Measurements from ENCODE around the gene GLRA3.
"Not testable (repeated sequence)": the region's sequence is repeated elsewhere in the genome, so short reads cannot be mapped to it uniquely, and the experiment has no call there.

GLRA3 gene

DNA sequence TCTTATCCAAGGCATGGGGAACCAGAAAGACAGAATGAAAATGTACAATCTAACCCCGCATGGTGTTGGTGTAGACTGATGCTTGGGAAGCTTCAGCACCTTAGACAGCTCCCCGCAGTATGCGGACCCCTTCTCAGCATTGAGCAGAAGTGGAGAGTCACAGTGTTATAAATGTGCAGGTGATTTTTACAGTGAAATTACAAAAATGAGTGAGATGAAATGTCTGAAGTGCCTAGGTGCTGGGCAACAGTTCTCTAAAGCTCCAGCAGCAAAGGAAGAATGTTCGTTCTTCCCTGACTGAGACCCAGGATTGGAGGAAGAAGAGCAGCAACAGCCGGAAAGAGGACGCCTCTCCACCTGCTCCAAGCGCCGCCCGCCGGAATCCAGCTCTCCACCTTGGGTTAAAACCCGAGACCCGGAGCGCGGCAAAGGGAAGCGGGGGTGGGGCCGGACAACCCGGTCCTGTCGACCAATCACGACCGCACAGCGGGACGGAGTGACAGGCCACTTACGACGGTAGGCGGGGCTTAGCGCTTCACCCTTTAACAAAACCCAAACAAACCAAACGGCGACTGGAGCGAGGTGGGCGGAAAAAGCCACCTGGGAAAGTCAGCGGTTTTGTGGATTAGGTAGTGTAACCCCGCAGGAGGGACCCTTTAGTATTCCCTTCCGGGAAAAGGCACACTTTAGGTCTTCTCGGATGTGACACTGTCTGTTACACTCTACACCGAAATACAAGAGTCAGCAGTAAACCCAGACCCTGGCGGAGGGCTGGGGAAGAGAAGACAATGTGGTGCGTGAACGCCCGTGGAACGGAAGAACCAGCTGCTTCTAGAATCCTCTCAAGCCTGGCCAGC, at the start of gene GLRA3:
GLRA3 (minus strand) TSS at position 403 of the 857 bp plus-strand sequence. CDS start 436 bp downstream, outside the sequence.
- peak; percentile 59 for DNase-seq (ENCODE audit: low read depth)

DNA sequence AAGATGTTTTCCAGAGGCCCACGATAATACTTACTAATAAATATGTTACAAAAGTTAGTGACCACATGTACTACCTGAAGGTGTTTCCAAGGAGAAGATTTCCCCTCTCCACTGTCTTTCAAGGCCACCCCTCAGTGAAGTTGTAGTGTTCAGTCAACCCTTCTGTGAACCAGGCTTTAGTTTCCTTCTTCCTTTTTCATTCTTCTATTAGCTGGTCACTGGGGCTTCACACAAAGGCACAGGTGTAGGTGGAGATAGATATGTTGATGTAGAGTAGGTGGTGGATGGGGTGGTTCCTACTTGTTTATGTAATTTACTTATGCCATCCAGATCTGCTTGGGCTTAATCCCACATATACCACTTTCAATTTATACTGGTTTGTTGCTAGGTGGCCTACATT, 45.9 kb upstream of the GLRA3 start:
- no peak for DNase-seq (ENCODE audit: low read depth)

DNA sequence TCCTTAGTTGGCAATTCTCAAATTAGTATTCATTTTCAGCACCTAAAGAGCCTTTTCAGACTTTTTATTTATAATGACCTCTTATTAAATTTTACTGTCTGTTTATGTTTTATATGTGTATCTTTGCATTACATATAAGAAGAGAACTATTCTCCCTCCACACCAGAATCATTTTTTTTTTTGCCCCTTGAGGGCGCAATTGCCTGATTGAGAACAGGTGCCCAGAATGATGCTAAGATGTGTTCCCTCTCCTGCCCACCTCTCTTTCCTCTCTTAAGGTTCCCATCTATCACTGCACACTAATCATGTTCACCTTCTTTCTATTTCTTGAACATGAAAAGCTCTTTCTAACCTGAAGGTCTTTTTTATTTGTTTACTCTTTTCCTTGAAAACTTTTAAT, 44.9 kb upstream of the GLRA3 start:
- DNase-seq (ENCODE audit: low read depth) = peak; percentile 49

DNA sequence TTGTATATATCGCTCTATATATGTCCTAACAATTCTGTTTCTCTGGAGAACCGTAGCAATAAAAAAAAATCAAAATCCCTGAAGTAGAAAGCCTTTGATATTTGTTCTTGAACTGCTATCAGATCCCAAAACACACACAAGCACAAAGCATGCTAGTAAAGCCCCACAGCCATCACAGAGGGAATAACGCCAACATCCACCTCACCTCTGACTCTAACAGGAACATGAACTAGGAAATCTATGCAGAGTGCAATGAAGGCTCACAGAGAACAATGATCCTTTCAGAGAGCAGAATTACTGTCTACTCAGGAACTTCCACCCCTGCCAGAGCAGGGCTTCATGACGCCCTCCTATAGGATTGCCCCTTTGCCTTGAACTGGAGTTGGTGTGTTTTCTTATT, 44.1 kb upstream of the GLRA3 start:
- DNase-seq (ENCODE audit: low read depth) = not testable (repeated sequence)

DNA sequence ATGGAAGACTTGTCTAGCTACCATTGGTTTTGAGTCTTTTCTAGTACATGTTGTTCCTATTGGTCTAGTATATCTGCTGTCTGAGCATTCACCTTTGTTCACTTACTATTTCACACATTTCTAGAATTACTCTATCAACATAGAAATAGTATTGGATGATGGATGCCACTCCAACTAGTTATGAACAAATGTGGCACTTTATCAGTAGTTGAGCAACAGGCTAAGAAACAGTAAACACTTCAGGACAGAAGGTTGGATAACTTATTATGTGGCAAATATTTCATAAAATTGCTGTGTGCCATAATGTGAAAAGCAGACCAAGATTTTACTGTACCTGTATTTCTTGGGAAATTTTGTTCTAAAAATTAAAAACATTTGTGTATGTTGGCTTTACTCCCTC, 42.4 kb upstream of the GLRA3 start:
- DNase-seq (ENCODE audit: low read depth) = no peak

DNA sequence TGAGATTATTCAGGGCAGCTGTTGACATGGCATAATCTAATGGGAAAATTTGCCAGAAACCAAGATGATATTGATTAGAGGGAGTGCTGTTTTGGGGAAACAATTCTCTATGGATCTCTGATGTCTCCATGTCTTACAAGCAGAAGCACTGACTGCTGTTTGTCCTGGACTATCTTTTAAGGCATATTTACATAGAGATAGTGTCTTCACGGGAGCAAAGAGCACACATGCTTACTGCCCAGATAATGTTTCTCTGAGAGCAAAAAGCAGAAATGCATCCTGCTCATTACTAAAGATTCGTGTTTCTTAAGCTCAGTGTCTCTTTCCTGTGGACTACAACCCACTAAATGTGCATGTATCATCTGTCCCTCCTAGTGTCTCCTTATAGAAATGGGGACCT, 41.3 kb upstream of the GLRA3 start:
- no peak for DNase-seq (ENCODE audit: low read depth)

DNA sequence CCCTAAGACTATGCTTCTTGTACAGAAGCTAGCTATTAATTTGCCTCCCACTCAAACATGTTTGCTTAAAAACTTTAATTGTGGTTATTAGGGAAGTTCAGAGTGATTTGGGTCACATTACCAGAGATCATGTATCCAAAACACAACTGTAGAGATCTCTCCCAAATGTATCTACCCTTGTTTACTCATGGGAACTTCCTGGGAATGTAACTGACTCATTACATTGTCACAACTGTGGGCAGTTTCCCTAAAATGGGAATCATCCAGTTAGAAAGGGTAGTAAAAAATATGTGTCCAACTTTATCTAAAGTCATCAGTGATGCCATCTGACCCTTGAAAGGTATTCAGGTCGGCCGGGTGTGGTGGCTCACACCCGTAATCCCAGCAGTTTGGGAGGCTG, 40.3 kb upstream of the GLRA3 start:
- DNase-seq (ENCODE audit: low read depth) = no peak

DNA sequence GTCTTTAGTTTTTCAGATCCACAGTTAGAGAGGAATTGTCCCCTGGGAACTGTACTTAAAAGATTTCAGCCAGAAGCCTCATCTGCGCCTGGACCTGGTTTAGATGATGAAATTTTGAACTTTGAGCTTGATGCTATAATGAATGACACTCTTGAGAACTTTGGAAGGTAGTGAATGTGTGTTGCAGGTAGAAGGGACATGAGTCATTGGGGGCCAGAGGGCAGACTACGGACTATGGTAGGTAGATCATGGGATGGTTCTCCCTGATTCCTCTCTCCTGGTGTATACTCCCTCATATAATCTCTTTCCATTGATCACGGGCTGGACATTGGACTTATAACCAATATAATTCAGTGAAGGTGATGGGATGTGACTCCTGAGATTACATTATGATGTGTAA, 38.9 kb upstream of the GLRA3 start:
- DNase-seq (ENCODE audit: low read depth) = no peak

DNA sequence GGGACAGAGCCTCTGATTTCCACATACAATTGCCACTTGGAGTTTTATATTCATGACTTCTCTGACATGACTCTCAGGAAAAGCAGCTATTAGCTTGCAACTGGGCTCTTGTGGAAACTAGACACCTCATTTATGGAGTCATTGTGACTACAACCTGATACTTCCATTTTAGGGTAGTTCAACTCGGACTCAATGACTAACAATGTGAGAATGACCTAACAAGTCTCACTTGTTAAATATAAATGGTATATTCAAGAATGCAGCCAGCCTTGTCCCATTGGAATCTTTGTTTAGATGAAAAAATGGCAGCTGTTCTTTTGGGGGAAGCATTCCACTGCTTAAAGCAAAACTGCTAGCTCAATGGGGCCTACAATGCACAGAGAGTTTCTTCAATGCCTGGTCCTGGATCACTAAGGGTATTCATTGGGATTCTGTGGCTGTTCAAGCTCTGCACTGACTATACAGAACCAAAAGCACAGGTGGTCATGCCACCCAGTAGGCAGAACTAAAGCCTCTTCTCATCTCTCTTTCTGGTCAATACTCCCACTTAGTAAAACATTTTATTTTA, 36.5 kb upstream of the GLRA3 start:
- peak; percentile 12 for DNase-seq (ENCODE audit: low read depth)

DNA sequence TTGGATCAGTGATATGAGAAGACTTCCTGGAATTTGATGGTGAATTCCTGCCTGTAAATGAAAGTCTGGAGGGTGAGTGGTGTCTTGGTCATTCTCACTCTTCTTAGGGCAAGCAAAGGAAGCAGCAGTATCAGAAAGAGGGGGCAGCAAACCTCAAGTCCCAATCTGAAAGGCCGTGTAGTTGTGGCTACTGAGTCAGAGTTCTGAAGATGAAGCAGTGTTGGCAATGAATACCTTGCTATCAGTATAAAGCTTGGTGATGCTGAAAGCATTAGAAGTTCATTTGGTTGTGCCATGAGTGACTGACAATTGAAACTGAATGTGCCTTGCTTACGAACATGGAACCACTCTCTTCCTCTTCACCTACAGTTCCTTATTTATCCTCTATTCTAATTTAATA, 35.0 kb upstream of the GLRA3 start:
- DNase-seq (ENCODE audit: low read depth) = no peak

DNA sequence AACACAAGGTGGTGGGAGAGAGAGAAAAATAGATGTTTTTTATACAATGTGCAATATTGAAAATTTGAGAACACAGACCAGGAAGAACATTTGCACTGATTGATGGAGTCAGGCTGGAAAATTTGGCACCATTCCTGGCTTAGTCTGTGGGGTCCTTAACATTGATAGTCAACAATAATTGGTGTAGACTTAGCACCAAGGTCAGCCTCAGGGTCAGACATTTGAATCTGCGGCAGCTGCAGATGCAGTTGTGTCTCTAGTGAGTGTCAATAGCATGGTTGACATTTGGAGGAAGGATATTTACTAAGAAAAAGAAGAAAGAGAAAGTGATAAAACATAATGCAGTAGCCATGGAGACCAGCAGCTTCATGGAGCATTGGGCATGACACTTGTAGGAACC, 31.5 kb upstream of the GLRA3 start:
- no peak for DNase-seq (ENCODE audit: low read depth)

DNA sequence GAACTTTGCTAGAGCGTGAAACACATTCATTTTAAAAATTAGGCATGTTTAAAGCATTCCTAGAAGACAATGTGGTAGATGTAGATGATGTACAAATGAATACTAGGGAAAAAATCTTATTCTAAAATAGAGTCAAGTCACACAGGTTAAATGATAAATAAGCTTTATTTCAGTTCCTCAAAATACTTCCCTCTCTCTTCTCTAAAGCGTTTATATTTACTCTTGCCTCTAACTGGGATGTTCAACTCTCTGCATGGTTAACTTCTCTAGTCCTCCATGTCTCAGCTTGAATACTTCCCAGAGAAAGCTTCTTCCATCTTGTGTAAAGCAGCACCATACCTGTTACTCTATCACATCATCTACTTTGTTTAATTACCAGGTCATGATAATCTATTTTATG, 30.9 kb upstream of the GLRA3 start:
- DNase-seq (ENCODE audit: low read depth) = no peak

DNA sequence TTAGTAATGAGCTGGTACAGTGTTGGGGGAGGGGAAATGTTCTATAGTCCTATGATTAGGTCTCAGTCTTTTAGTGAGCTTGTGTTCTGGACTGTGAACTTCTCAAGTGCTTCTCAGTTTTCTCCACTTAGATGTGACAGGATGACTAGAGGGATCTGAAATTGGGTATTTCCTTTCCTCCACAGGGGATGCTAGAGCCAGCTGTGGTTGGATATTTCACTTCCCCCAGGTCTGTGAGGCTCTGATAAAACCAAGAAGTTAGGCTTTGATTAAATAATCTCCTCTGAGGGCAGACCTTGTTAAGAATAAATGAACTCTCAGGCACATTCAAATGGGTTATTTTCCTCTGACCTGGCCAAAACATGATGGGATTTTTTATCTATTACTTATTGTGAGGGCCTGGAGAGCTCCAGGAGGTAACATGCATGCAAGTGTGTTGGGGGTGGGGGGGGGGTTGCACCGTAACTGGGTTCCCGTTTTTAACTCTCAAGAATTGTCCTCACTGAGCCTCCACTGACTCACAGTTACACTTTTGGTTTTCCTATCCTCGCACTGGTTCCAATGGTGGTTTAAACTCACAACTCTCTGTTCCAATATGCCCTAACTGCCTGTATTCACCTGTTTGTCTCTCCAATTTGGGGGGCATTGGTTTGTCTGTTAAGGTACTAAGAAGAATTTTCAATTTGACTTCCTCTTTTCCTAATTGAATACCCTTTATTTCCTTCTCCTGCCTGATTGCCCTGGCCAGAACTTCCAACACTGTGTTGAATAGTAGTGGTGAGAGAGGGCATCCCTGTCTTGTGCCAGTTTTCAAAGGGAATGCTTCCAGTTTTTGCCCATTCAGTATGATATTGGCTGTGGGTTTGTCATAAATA, 28.1 kb upstream of the GLRA3 start:
- no peak for DNase-seq (ENCODE audit: low read depth)

DNA sequence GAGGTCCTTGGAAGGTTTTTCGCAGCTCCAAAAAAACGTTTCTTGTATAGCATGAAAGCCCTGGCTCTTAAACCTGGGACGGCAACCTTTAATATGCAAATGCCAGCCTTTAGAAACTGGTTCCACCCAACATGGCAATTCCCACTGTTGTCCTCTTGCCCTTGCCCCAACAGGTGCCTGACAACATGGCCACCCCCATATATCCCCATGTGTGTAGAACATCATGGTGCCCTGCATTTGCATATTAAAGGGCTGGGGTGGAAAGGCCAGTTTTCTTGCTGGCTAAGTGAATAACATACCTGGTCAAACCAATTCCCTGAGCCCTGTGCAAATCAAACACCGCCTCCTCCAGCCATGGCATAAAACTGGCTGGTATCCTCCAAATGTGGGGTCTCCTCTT, 26.0 kb upstream of the GLRA3 start:
- no peak for DNase-seq (ENCODE audit: low read depth)

DNA sequence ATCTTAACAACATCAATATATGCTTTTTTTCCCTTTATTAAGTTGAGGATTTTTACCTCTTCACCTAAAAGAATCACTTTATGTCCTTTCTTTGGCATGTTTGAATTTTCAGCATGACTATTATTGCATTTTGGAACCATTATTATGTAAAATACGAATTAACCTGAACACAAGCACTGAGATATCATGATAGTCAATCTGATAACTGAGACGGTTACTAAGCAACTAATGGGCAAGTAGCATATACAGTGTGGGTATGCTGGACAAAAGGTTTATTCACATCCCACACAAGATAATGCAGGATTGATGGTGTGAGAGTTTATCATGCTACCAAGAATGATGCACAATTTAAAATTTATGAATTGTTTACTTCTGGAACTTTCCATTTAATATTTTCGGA, 24.6 kb upstream of the GLRA3 start:
- no peak for DNase-seq (ENCODE audit: low read depth)

DNA sequence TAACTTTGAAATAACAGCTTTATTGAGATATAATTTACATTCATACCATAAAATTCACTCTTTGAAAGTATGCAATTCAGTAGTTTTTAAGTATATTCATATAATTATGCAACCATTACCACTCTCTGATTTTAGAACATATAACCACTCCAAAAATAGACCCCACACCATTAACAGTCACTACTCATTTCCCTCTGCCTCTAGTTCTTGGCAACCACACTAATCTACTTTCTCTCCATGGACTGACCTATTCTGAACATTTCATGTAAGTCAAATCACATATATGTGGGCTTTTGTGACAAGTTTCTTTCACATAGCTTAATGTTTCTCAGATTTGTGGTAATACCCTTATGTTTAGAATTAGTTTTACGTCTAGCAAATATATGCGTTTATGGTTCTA, 19.5 kb upstream of the GLRA3 start:
- no peak for DNase-seq (ENCODE audit: low read depth)

DNA sequence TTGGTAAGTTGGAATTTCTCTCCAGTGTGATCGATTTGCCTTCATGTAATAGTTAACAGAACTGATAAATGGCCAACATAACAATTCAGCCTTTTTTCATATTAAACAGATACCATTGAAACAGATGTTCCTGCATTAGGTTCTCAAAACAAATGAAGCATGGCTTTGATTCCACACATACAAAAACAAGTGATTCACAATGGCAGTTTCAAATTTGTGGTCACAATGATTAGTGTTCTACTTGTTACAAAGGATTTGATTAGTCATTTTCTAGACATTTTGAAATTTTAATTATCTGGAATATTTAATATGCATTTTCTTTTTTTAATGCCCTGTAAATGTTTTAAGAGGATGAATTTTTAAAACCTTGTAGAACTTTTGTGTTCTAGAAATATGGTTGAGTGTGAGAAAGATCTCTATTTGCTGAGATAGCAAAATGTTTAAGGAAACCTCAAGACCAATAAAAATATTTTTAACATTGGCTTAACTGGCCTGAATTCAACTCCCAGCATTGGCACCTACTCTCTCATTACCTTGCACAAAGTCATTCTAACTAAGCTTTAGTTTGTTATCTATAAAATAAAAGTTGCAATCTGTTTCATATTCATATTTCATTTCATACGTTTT, 18.9 kb upstream of the GLRA3 start:
- DNase-seq (ENCODE audit: low read depth) = no peak

DNA sequence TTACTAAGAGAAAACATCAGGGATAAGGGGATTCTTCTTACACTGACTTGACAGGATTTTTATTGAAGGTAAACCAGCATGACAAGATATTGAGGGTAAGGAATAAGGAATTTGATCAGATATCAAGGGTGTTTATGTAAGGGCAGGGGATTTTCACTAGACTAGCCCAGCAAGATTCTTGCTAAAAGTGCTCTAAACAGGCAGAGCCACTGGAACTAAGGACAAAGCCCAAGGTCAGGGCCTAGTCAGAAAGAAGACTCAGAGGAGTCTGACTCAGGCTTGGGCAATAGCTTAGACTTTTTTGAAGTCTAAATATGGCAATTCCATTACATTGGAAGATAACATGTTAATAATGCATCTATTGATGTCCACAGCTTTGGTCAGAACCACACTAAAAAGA, 6.5 kb upstream of the GLRA3 start:
- peak; percentile 58 for DNase-seq (ENCODE audit: low read depth)

DNA sequence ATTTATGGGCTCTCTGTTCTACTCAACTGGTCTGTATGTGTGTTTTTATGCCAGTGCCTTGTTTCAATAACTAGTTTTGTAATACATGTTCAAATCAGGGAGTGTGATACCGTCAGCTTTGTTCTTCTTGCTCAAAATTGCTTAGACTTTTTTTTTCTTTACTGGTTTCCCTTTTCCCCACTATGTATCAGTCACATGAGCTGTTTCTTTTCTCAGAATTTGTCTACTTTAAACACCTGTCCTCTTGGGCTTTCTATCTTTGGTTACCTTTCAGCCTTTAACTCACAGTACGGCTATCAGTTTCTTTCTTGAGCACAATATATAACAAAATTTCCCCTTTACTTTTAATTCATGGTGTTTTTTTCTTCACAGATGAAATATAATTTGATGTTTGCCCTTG, 5.4 kb upstream of the GLRA3 start:
- no peak for DNase-seq (ENCODE audit: low read depth)

DNA sequence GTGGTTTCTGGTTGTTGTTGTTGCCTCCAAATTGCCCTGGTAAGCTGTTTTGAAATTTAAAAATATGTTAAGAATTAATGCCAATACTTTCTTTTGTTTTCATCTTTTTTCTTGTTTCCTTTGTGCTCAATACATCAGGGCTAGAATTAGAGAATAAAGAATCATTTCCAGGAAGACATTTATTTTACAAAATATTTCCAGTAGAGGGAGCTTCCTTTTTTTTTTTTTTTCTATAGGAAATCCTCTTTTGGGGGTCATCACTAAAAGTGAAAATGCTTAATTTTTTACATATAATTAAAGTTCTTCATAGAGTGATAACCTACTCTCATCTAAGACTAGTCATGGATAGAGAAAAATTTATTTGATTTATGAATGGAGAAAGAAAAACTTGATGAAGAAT, 2.4 kb downstream of the GLRA3 start:
- DNase-seq (ENCODE audit: low read depth) = no peak

DNA sequence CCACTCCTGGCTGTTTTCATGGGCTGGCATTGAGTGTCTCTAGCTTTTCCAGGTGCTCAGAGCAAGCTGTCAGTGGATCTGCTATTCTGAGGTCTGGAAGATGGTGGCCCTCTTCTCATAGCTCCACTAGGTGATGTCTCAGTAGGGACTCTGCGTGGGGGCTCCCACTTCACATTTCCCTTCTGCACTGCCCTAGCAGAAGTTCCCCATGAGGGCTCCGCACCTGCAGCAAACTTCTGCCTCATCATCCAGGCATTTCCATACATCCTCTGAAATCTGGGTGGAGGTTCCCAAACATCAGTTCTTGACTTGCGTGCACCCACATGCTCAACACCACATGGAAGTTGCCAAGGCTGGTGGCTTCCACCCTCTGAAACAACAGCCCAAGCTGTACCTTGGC, 13.8 kb downstream of the GLRA3 start:
- no peak for DNase-seq (ENCODE audit: low read depth)

DNA sequence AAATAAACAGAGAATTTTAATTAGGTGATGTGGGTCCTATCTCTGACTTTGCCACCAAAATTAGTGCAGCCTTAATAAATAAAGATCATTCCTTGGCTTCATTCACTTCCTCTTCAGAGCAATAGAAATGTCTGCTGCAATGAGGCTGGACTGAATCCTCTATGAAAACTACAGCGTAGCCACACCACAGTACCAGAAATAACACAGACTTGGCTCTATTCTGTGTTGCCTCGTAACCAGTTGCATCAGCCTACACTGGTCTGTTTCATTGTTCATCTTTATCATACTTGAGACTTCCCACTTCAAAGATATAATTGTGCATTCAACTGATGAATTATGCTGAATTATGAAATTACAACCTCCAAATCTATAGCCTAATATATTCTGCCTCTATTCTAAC, 15.8 kb downstream of the GLRA3 start:
- no peak for DNase-seq (ENCODE audit: low read depth)

DNA sequence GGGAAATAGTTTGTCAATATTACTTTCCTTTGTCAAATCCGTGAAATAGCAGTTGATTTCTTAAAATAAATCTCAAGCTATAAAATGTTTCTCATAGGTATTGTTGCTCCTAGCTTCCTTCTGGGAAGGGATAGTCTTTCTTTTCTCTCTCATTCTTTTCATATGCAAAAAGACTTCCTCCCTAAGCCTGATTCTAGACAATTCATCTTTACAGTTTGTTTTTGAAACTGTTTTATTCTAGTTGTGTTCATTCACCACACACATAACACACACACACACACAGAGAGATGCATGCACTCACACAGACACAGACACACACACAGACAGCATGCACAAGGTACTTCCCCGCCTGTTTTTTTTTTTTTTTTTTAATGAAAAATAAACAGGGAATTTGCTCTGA, 18.2 kb downstream of the GLRA3 start:
- DNase-seq (ENCODE audit: low read depth) = no peak

Data from iris pigment epithelial cell (primary cell).